Measurements from ENCODE around the gene TAF10.
A peak's percentile ranks its signal among the peaks of the same experiment; 100 is the strongest.

The TAF10 gene

DNA sequence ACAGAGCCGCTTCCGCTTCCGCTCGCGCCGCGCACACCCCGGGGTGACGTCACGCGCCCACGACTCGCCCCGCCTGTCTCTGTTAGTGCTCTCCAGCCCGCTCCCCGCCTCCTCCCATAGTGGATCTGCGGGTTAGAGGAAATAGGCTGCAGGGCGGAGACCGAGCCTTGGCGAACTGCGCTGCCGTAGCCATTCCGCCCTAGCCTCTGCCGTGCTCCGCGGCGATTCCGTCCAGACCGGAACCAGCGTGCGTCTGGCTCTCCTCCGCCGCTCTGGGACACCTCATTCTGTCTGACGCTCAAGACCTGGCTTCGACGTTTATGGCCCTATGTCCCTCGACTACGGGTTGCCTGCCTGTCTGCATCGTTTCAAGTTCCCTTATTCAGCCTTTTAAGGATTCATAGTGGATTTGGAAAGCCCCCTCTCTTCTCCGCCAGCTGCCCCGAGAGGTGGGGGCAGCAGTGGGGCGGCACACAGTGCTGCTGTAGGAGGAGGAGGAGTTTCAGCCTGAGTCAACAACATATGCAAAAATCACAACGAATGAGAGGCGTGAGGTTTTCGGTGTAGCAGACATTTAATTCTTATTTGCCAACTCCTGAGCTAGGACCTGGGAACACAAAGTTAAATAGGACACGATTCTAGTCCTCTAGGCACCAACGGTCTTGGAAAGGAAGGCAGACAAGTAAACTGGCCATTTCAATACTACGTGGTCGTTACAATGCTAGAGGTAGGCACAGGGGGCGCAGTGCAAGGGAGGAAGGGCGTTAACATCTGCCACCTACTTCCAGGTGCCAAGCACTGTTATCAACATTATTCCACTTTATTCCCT, at the start of gene TAF10:
TAF10 (minus strand) TSS at position 4 of the 829 bp plus-strand sequence. CDS start 27 bp downstream, outside the sequence.
- DNase-seq (ENCODE audit: extremely low spot score, insufficient read length, low read depth) (peak; percentile 77), FAIRE-seq (peak; percentile 96)

DNA sequence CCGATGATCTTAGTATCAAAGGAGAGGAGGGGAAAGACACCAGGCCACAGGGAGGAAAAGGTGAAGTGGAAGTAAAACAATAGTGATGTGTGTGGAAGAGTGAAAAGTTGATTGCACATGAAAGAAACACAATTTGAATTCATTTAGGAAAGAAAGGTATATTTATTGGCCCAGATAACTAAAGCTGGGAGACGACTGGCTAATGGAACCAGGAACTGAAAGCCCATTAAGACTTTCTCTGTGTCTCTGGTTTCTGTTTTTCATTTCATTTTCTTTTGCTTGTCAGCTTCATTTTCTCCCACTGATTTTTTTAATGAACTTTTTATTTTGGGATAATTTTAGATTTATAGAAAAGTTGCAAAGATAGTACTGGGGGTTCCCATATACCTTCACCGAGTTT, 48.7 kb upstream of the TAF10 start:
- peak; percentile 66 for FAIRE-seq
- no peak for DNase-seq (ENCODE audit: extremely low spot score, insufficient read length, low read depth)

DNA sequence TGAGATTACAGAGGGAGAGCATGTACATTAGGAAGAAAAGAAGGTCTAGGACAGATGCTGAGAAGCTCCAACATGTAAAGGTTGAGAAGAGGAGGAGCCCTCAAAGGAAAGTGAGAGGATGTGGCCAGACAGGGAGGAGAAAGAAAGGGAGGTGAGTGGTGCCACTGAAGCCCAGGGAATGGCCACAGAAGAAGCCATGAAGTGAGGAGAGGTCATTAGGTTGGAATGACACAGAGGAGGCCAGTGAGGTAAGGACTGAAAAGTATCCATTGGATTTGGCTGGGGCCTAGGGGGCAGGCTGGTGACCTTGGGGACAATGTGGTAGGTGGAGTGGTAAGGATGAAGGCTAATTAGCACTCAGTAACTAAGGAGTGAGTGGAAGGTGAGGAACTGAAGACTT, 46.6 kb upstream of the TAF10 start:
- FAIRE-seq (no peak), DNase-seq (ENCODE audit: extremely low spot score, insufficient read length, low read depth) (no peak)

DNA sequence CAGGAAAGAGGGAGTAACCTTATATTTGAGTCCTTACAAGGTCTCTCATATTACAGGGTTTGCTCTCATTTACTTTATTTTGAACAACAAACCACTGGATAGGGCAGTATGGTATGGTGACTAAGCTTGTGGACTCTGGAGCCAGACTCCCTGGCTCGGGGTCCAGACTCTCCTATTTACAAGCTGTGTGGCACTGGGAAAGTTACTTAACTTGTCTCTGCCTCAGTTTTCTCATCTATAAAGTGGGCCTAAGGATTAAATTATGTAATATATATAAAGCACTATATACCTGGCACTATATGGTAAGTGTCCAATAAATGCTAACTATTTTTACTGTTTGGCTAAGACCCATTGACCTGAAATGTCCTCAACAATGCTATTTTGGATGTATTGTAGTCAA, 45.3 kb upstream of the TAF10 start:
- DNase-seq (ENCODE audit: extremely low spot score, insufficient read length, low read depth) = no peak

DNA sequence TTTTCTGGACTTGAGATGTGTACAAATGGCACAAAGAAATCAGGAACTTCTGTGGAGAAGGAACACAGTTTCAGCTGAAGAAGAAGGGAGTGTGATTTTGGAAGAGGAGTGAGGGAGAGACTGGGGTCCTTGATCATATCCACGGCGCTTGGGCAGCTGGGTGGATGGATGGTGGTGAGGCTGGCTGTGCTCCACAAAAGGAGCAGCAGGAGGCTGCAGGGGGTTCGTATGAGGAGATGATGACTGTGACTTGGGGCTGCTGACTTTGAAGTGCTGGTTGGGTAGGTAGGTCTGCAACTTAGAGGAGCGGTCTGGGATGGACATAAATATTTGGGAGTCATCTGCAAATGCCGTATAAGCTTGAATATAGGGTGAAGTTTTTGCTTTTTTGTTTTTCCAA, 44.9 kb upstream of the TAF10 start:
- FAIRE-seq = no peak

More for the DNA sequence above, 45.3 kb upstream of the TAF10 start:
- FAIRE-seq = no peak

DNA sequence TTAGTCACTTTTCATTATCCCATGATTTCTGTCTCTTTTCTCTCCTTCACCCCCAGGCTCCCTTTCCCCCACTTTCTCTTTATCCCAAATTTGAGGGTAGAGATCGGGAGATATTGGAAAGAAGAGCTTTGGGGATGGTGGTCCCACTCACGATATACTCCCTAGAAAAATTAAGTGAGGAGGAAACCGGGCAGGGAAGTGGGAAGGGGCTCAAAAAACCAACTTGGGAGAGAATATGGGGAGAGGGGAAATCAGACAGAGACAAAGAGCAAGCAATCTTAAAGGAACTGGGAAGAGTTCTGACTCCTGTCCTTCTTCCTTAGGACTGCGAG, 44.5 kb upstream of the TAF10 start:
- no peak for DNase-seq (ENCODE audit: extremely low spot score, insufficient read length, low read depth)
- no peak for FAIRE-seq

More for the DNA sequence above, 44.9 kb upstream of the TAF10 start:
- DNase-seq (ENCODE audit: extremely low spot score, insufficient read length, low read depth) = no peak

DNA sequence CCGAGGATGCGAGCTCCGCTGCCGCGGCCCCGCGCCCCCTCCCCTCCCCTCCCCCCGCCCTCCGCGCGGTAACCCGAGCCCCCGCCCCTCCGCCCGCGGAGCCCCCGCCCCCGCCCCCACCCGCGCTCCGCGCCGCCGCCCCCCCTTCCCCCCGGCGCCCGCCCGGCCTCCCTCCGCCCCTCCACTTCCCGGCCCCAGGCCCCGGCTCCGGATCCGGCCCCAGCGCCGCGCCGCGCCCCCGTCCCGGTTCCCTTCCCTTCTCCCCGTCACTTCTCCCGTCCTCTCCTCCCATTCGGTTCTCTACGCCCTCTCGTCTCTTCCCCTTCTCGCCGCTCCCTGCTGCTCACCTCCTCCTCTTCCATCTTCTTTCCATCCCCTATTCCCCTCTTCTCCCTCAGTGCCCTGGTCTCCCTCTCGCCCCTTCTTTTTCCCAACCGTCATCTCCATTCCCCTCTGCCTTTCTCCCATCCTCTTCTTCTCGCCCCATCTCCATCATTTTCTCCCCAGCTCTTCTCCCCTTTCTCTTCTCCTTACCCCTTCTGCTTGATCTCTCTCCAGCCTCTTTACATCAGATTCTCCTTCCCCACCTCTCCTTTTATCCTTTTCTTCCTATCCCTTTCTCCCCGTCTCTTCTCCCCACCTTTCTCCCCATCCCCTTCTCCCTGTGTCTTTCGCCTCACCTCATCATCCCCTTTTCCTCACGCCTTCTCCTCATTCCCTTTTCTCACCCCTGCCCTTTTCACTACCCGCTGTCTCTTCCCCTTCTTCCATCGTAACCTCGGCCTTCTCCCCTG, 44.0 kb upstream of the TAF10 start, which contains the start of gene DCHS1:
DCHS1 (minus strand) TSS at position 20 of the 794 bp plus-strand sequence. CDS start 14,196 bp downstream, outside the sequence.
- FAIRE-seq = no peak
- no peak for DNase-seq (ENCODE audit: extremely low spot score, insufficient read length, low read depth)

DNA sequence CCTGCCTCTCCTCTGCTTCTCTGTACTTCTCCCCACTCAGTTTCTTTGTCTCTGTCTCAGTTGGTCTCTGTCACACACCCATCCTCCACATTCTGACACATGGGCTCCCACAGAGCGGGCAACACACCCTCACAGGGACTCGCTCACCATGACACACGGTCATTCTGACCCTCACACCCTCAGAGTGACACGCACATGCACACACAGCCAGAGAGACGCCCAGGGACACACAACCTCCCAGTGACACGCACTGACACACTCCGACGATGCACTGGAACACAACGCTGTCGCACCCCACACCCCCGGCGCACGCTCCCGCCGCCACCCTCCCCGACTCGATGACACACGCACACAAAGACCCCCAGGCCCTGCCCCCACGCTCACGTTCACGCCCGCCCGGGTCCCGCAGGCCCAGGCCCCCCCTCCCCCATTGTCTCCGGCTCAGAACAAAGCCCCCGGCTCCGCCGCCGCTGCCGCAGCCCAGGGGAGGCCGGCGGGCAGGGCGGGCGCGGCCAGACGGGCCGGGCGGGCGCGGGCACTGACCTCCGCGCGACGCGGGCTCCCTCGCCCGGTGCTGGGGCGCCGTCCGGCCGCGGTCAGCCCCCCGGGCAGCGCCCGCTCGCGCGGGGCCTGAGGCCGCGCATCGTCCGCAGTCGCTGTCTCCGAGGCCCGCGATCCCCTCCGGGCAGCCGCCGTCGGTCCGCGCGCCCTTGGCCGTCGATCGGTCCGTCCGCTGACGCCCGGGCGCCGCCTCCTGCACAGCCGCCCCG, 43.2 kb upstream of the TAF10 start:
- no peak for FAIRE-seq
- DNase-seq (ENCODE audit: extremely low spot score, insufficient read length, low read depth) = no peak

DNA sequence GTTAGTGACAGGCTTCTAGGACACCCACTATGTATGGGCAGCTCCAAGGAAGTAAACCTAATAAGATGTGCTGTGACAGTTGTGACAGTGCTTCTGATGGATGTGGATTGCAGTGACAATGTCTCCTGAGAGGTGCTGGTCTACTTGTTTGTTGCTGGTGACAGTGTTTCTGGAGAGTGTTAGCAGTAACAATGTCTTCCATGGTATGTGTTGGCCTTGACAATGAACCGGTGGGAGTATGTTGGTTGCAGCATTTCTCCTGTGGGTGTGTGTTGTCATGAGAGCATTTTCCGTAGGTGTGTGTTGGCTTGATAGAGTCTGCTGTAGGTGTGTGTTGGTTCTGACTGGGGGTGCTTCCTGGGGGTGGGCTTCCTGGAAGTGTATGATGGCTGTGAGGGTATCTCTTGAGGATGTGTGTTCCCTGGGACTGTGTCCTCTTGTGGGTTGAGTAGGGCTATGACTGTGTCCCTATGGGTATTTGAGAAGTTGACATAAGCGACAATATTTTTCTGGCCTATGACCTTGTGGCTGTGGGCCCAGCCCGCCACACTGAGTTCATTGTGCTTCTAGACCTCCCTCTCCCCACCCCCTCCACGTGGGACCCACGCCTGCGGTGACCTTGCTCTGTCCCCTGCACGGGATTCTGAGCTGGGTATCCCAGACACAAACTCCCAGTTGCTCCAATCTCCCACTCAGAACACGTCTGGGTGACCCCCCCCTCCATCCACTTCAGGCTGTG, 42.4 kb upstream of the TAF10 start:
- FAIRE-seq (no peak), DNase-seq (ENCODE audit: extremely low spot score, insufficient read length, low read depth) (no peak)

DNA sequence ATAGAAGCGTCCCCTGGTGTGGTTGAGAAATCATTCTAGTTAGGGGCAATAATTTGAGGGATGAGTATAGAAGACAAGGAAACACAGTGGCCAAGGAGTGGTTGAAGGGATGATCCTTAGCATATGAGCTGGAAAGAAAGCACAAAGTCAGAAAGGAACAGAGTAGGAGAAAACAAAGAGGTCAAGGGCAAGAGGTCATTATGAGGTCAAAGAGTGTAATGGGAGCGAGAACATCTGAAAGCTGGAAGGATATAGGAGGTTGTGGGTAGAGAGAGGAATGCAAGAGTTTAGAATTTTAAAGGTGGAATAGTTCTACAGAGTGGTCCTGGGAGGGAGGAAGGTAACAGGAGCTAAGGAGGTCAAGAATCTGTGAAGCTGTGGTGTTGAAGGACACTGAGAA, 41.6 kb upstream of the TAF10 start:
- DNase-seq (ENCODE audit: extremely low spot score, insufficient read length, low read depth) (no peak), FAIRE-seq (no peak)

DNA sequence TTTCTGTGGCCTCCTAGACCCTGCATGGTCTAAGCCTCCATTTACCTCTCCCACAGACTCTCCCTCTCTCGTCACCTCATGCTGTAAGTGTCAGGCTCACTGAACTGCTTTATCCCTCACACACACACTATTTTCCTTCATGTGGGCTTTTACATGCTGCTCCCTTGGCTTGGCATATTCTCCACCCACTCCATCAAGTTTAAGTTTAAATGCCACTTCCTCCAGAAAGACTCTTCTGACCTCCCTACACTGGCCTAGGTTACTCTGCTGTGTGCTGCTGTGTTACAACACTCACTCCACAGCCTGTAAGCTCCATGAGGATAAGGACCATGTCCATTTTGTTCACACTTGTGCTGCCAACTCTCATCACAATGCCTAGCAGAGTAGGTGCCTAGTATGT, 41.1 kb upstream of the TAF10 start:
- no peak for FAIRE-seq

DNA sequence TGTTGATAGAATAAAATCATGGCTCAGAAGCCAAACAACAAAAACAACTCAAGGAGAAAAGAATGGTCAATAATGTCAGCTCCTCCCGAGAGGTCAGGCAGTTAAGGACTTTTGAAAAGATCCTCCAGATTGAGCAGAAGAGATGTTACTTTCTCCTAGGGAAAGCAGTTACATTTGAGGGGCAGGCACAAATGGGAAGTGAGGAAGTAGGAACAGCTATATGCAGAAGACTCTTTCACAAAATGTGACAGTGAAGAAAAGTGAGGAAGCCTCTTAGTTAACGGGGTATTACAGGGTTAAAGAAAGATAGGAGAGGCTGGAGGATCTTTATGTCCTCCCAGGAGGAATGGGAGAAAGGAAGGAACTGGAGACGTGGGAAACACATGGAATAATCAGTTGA, 40.2 kb upstream of the TAF10 start:
- FAIRE-seq = no peak

More for the DNA sequence above, 41.1 kb upstream of the TAF10 start:
- no peak for DNase-seq (ENCODE audit: extremely low spot score, insufficient read length, low read depth)

DNA sequence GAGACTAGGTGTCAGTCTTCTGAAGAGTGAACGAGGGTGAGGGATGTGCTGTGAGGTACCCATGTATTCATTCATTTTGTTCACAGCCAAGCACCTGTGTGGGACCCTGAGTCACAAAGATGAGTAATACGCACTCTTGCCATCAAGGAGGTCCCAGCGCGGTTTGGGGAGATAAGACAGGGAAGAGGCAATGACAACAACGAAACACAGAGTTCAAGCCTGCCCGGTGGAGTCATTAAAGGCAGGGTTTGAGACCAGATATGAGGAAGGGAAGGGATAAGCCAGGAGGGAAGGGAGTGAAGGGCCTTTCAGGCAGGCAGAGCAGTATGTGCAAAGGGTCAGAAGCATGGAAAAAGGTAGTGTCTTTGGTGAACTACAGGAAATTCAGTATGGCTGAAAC, 39.0 kb upstream of the TAF10 start:
- DNase-seq (ENCODE audit: extremely low spot score, insufficient read length, low read depth) (no peak), FAIRE-seq (no peak)

More for the DNA sequence above, 40.2 kb upstream of the TAF10 start:
- no peak for DNase-seq (ENCODE audit: extremely low spot score, insufficient read length, low read depth)

DNA sequence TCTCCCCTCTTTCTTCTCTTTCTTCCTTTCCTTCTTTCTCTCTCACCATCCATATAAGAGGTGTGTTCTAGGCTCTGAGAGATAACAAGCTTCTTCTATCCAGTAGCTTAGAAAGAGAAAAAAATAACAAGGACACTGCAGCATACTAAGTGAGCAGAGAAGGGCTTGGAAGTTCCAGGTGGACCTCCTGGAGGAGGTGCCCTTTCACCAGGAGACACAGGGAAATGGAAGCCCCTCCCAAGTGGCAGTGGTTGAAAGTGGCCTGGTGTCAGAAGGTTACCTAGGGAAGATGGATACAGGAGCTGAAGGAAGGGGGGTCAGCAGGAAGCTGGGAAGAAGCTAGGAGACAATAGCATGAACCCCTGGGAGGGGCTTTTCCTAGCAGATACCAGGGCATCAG, 38.1 kb upstream of the TAF10 start:
- FAIRE-seq (no peak), DNase-seq (ENCODE audit: extremely low spot score, insufficient read length, low read depth) (no peak)

DNA sequence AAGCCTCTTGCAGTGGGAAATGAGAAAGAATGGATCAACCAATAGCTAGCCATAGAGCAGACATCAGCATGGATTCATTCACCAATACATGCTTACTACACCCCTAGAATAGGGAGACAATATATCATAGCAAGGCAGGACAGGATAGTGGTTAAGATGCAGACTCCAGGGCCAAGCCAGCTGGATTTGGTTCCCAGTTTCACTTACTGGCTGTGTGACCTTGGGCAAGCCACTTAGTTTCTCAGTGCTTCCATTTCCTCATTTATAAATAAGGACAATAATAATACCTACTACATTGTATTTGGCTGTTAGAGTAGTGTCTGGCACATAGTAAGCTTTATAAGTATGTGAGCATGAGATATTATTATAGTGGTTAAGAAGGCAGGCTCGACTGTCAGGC, 36.5 kb upstream of the TAF10 start:
- DNase-seq (ENCODE audit: extremely low spot score, insufficient read length, low read depth) = no peak
- FAIRE-seq = no peak

DNA sequence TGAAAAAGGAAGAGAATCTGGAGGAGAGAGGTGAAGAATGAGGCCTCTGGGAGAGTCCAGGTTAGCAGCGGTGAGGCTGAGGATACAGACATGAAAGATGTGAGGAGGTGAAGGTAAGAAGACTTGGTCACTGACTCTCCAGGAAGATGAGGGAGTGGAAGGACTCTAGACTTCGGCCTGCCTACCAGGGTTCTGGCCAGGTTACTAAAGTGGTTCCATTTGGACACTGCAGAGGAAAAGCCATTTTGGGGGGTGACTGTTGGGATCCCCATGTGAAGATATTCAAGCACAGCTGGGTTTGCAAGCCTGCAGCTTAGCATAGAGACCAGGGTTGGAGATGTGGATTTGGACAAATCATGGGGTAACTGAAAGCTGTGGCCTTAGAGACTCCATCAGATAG, 35.8 kb upstream of the TAF10 start:
- FAIRE-seq = no peak
- DNase-seq (ENCODE audit: extremely low spot score, insufficient read length, low read depth) = no peak

DNA sequence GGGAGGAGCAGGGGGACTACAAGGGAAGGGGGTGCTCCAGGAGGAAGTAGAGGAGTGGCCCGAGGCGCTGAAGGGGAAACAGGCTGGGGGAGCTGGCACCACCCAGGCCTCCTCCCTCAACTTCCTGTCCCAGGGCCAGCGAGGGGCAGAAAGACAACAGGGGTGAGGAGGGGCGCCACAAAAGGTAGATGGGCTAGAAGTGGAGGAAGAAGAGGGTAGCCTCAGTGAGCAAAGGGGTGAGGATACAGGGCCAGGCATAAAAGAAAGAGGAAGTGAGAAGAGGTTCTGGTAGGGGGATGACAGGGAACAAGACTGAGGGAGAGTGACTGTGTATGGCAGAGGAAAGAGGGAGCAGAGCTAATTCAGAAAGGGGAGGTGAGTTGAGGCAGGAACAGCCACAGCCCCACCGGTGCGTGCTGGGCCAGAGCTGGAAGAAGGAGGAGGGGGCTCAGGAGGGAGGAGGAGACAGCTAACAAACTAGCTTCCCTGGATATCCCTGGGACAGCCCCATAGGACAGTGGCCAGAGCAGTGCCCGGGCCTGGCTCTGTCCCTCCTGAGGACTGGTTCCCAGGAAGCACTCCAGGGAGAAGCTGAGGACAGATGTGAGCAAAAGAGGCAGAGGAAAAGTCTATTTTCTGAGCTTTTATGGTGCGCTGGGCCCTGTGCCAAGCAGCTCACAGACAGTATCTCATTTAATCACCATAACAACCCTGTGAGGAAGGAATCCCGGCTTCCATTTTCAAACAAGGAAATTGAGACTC, 35.1 kb upstream of the TAF10 start:
- DNase-seq (ENCODE audit: extremely low spot score, insufficient read length, low read depth) = peak; percentile 47
- FAIRE-seq = peak; percentile 69

DNA sequence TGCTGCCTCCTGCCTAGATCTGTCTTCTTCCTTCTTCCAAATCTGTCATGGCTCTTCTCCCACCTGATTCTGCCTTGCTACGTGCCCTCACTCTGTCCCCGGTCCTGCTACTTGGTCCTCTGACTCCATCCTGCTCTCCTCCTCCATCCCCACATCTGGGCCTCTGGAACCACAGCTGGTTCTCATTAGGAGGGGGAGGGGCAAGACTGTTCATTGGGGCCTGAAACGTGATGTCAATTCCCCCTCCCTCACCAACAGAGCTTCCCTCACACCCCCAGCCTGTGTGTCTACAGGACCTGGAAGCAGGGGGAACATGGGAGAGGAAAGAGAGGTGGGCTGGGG, 34.5 kb upstream of the TAF10 start:
- DNase-seq (ENCODE audit: extremely low spot score, insufficient read length, low read depth) (no peak), FAIRE-seq (no peak)

DNA sequence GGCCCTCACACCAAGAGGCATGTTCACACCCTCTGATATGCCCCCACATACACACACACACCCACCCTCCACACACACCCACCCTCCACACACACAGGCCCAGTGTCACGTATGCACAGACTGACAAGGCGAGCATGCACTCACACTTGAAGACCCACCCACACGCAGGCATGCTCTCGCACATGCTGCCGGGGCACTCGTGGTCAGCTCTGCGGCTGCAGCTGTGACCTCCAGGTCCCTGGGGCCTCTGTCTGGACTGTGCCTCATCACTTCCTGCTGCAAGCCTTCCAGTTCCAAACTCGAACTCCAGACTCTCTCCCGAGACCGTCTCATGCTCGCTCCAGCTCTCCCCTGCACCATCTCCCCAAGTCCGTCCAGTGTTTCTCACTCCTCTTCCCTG, 34.1 kb upstream of the TAF10 start:
- FAIRE-seq (no peak), DNase-seq (ENCODE audit: extremely low spot score, insufficient read length, low read depth) (no peak)
